Kidney epithelial cell (primary cell): ENCODE data around the gene KRT36. TPM values are rescaled to one million over a fixed set of nuclear protein-coding genes. Genes with fewer than 3 reads are reported as not detected.

ENCODE experiments used
- DNase-seq: peaks from one replicate; pipeline ENCODE4 v3.0.0-alpha.2; 2010; ENCODE audit warnings: low read depth
- H3K27me3 ChIP-seq: 2 replicates; pipeline ENCODE4 v1.6.0; 2011; ENCODE audit warnings: low read length; ENCODE audit not compliant: control insufficient read depth, insufficient read depth
- H3K36me3 ChIP-seq: 2 replicates; pipeline ENCODE4 v1.5.1; 2011; ENCODE audit warnings: low read length; ENCODE audit not compliant: control insufficient read depth, insufficient read depth
- H3K4me3 ChIP-seq: 2 replicates; pipeline ENCODE4 v1.5.1; 2011; ENCODE audit warnings: low read depth, mild to moderate bottlenecking, control low read depth, low read length
- CTCF ChIP-seq: IDR thresholded peaks from 2 replicates; pipeline ENCODE4 v1.5.1; 2011; ENCODE audit warnings: mild to moderate bottlenecking, moderate library complexity, low read length, control low read depth, inconsistent platforms; ENCODE audit not compliant: insufficient read depth, poor library complexity, severe bottlenecking
- total RNA-seq: library from RNA; depleted of rRNA; stranded (reverse); fragments of >200 nt; gene quantifications from 2 replicates; pipeline ENCODE4 v1.2.3, GENCODE V29; 2015

KRT36 gene
- total RNA-seq, 1 donor from 2014 or later, result not detected

- no peaks in the 10 kb centered on the region for H3K27me3 ChIP-seq
- no peaks in the 10 kb centered on the region for H3K36me3 ChIP-seq
- no peak overlapping the region for H3K4me3 ChIP-seq
- no peak for TF ChIP-seq CTCF
- DNase-seq, result no peak
These were observed 25.5 kb downstream of the KRT36 start for GRCh38 chr17:41464173-41464572.

DNA sequence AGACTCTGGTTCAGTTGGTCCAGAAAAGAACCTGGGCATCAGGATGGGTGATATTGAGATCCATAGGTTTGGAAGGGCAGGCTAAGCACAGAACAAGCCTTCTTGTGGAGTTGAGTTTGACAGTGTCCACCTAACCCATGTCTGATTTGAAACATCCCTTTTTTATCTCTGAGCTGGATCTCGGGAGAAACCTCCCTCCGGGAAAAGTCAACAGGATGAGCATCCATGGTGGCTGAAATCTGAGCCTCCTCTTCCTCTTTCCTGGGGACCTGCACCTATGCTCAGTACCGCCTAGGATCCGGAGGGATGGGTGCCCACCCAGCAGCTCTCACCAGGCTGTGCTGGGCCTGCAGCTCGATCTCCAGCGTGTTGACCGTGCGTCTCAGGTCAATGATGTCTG lies 26.0 kb downstream of the KRT36 start:
- H3K4me3 ChIP-seq, result no peak overlapping the region
- no peak for TF ChIP-seq CTCF
- DNase-seq, result no peak
- H3K27me3 ChIP-seq, result no peaks in the 10 kb centered on the region
- H3K36me3 ChIP-seq, result no peaks in the 10 kb centered on the region

DNA sequence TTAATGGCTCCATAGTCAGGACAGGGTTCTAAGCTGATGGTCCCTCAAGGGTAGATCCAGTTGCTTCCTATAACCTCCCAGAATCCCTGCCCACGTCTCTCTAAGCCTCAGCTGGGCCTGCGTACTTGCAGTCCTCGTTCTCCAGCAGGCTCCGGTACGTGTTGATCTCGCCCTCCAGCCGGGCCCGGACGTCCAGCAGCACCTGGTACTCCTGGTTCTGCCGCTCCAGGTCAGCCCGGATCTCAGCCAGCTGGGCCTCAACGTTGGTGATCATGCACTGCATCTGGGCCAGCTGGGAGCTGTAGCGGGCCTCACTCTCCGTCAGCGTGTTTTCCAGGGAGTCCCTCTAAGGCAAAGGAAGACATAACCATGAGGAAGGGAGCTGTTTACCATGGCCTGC lies 27.0 kb downstream of the KRT36 start:
- Histone ChIP-seq H3K36me3 (no peaks in the 10 kb centered on the region), H3K4me3 (no peak overlapping the region), H3K27me3 (no peaks in the 10 kb centered on the region)
- no peak for TF ChIP-seq CTCF
- no peak for DNase-seq

- H3K27me3 ChIP-seq, result no peaks in the 10 kb centered on the region
- no peak overlapping the region for H3K4me3 ChIP-seq
- no peak for TF ChIP-seq CTCF
- DNase-seq, result no peak
- no peaks in the 10 kb centered on the region for H3K36me3 ChIP-seq
These were observed 32.0 kb downstream of the KRT36 start for GRCh38 chr17:41457676-41458075.

DNA sequence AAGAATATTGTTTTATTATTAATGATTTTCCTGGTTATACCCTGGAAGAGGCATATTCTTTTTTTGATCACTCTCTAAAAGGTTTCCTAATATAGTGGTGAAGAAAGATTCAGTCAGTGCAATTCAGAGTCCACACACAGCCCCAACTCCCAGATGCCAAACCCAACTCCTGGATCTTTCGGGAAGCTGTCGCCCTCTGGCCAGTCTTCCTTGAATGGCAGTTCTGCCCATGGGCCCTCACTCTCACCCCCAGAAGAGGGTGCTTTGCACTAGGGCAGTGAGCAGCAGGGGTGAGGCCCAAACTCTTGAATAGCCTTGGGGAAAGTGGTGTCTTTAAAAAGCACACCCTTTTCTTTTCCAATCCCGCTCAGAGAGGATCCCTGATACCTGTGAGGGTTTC lies 33.5 kb downstream of the KRT36 start:
- no peak overlapping the region for H3K4me3 ChIP-seq
- no peak for DNase-seq
- TF ChIP-seq CTCF, result peak; percentile 12
- H3K36me3 ChIP-seq, result no peaks in the 10 kb centered on the region
- H3K27me3 ChIP-seq, result no peaks in the 10 kb centered on the region

- no peak for DNase-seq
- Histone ChIP-seq H3K4me3 (no peak overlapping the region), H3K36me3 (no peaks in the 10 kb centered on the region), H3K27me3 (no peaks in the 10 kb centered on the region)
- TF ChIP-seq CTCF, result no peak
These were observed 34.5 kb downstream of the KRT36 start for GRCh38 chr17:41455236-41455635.
